Measurements from ENCODE around the gene SERPINA3. TPM values are rescaled to one million over a fixed set of nuclear protein-coding genes. Genes with fewer than 3 reads are reported as not detected.

SERPINA3 gene
- total and polyA plus RNA-seq, 2 donors (not counting 1 experiment from before 2014, with no cell fraction given), result 0.47 to 0.50 TPM

- Histone ChIP-seq H2AFZ (ENCODE audit: low read length) (no peak overlapping the region), H4K20me1 (ENCODE audit: control insufficient read depth, extremely low read depth, insufficient read depth, low read length) (no peaks in the 10 kb centered on the region), H3K4me2 (ENCODE audit: extremely low read depth, insufficient read depth, low read length) (no peak overlapping the region), H3K79me2 (ENCODE audit: control insufficient read depth, insufficient read depth, low read length) (no peaks in the 10 kb centered on the region), H3K9ac (ENCODE audit: insufficient read depth, low read length) (no peak overlapping the region), H3K4me1 (ENCODE audit: control insufficient read depth, extremely low read depth, insufficient read depth, low read length) (no peaks in the 10 kb centered on the region), H3K9me3 (ENCODE audit: control insufficient read depth, insufficient read depth, low read depth, low read length) (no peaks in the 10 kb centered on the region), H3K4me3 (replicated peaks in 1 of 4; ENCODE audit: control extremely low read depth in 1 of 4, insufficient read depth in 1 of 4, low read depth in 3 of 4, low read length in 4 of 4) (no peak overlapping the region), H3K27me3 (ENCODE audit: control insufficient read depth, insufficient read depth, low read length) (no peaks in the 10 kb centered on the region), H3K27ac (ENCODE audit: insufficient read depth, low read length) (no peak overlapping the region), H3K36me3 (ENCODE audit: control insufficient read depth, insufficient read depth, low read length) (no peaks in the 10 kb centered on the region)
- peak in 1 of 2 donors; percentile 51 for DNase-seq (ENCODE audit: low read depth in 2 of 2)
- TF ChIP-seq EZH2 (IDR thresholded peaks at IDR 0.05; ENCODE audit: low read length, missing control alignments) (no peak), CTCF (conservative IDR thresholded peaks at IDR 0.05 in 1 of 2, IDR thresholded peaks at IDR 0.05 in 1 of 2; ENCODE audit: low read depth in 1 of 2, low read length in 2 of 2) (no peak)
These were observed 13.1 kb downstream of the SERPINA3 start for GRCh38 chr14:94625353-94625635.

- Histone ChIP-seq H3K27ac (ENCODE audit: insufficient read depth, low read length) (no peak overlapping the region), H4K20me1 (ENCODE audit: control insufficient read depth, extremely low read depth, insufficient read depth, low read length) (no peaks in the 10 kb centered on the region), H3K4me3 (replicated peaks in 1 of 4; ENCODE audit: control extremely low read depth in 1 of 4, insufficient read depth in 1 of 4, low read depth in 3 of 4, low read length in 4 of 4) (no peak overlapping the region), H2AFZ (ENCODE audit: low read length) (no peak overlapping the region), H3K4me2 (ENCODE audit: extremely low read depth, insufficient read depth, low read length) (no peak overlapping the region), H3K9ac (ENCODE audit: insufficient read depth, low read length) (no peak overlapping the region), H3K9me3 (ENCODE audit: control insufficient read depth, insufficient read depth, low read depth, low read length) (no peaks in the 10 kb centered on the region), H3K36me3 (ENCODE audit: control insufficient read depth, insufficient read depth, low read length) (no peaks in the 10 kb centered on the region), H3K27me3 (ENCODE audit: control insufficient read depth, insufficient read depth, low read length) (no peaks in the 10 kb centered on the region), H3K79me2 (ENCODE audit: control insufficient read depth, insufficient read depth, low read length) (no peaks in the 10 kb centered on the region), H3K4me1 (ENCODE audit: control insufficient read depth, extremely low read depth, insufficient read depth, low read length) (no peaks in the 10 kb centered on the region)
- TF ChIP-seq EZH2 (IDR thresholded peaks at IDR 0.05; ENCODE audit: low read length, missing control alignments) (no peak), CTCF (conservative IDR thresholded peaks at IDR 0.05 in 1 of 2, IDR thresholded peaks at IDR 0.05 in 1 of 2; ENCODE audit: low read depth in 1 of 2, low read length in 2 of 2) (no peak)
- no peak for DNase-seq (ENCODE audit: low read depth in 2 of 2)
These were observed 16.4 kb downstream of the SERPINA3 start for GRCh38 chr14:94628578-94628977.

GRCh38 chr14:94630396-94630795 is 18.2 kb downstream of the SERPINA3 start:
- H4K20me1 ChIP-seq (ENCODE audit: control insufficient read depth, extremely low read depth, insufficient read depth, low read length), result no peaks in the 10 kb centered on the region
- no peak overlapping the region for H3K4me2 ChIP-seq (ENCODE audit: extremely low read depth, insufficient read depth, low read length)
- no peaks in the 10 kb centered on the region for H3K27me3 ChIP-seq (ENCODE audit: control insufficient read depth, insufficient read depth, low read length)
- no peaks in the 10 kb centered on the region for H3K79me2 ChIP-seq (ENCODE audit: control insufficient read depth, insufficient read depth, low read length)
- no peaks in the 10 kb centered on the region for H3K36me3 ChIP-seq (ENCODE audit: control insufficient read depth, insufficient read depth, low read length)
- H3K9me3 ChIP-seq (ENCODE audit: control insufficient read depth, insufficient read depth, low read depth, low read length), result no peaks in the 10 kb centered on the region
- DNase-seq (ENCODE audit: low read depth in 2 of 2), result no peak
- no peak for TF ChIP-seq EZH2 (IDR thresholded peaks at IDR 0.05; ENCODE audit: low read length, missing control alignments)
- TF ChIP-seq CTCF (conservative IDR thresholded peaks at IDR 0.05 in 1 of 2, IDR thresholded peaks at IDR 0.05 in 1 of 2; ENCODE audit: low read depth in 1 of 2, low read length in 2 of 2), result no peak
- no peak overlapping the region for H3K9ac ChIP-seq (ENCODE audit: insufficient read depth, low read length)
- no peak overlapping the region for H3K27ac ChIP-seq (ENCODE audit: insufficient read depth, low read length)
- H2AFZ ChIP-seq (ENCODE audit: low read length), result no peak overlapping the region
- no peak overlapping the region for H3K4me3 ChIP-seq (replicated peaks in 1 of 4; ENCODE audit: control extremely low read depth in 1 of 4, insufficient read depth in 1 of 4, low read depth in 3 of 4, low read length in 4 of 4)
- no peaks in the 10 kb centered on the region for H3K4me1 ChIP-seq (ENCODE audit: control insufficient read depth, extremely low read depth, insufficient read depth, low read length)
